Umbilical cord (tissue), 2 donors: ENCODE measurements around the gene CDH13. TPM values are rescaled to one million over a fixed set of nuclear protein-coding genes. Genes with fewer than 3 reads are reported as not detected.

Experiments used
- DNase-seq: peaks from one replicate; pipeline ENCODE4 v3.0.0-alpha.2; 2015; ENCODE audit warnings: low spot score
- total RNA-seq: library from RNA; depleted of rRNA; stranded (reverse); fragments of >200 nt; gene quantifications from one replicate; pipeline ENCODE4 v1.2.3, GENCODE V29; 2014; ENCODE audit warnings: low replicate concordance; ENCODE audit not compliant: insufficient read depth

The CDH13 gene
- total RNA-seq, 1 donor from 2014 or later: 6.7 TPM

DNA sequence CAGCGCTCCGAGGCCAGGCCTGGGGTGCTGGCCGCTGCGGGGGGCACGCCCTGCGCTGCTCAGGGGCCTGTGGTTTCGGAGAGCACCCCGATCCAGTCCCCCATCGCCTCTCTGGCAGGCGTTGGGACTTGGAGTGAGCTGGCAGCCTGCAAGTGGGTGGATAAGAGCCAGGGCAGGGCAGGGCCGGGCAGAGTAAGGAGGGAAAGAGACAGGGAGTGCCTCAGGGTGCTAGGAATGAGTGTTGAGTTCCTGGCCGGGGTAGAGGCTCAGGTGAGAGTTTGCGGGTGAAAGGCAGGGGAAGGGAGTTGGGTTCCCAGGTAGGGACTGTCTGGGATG, 1.3 kb downstream of the CDH13 start:
- DNase-seq: peak; percentile 13

DNA sequence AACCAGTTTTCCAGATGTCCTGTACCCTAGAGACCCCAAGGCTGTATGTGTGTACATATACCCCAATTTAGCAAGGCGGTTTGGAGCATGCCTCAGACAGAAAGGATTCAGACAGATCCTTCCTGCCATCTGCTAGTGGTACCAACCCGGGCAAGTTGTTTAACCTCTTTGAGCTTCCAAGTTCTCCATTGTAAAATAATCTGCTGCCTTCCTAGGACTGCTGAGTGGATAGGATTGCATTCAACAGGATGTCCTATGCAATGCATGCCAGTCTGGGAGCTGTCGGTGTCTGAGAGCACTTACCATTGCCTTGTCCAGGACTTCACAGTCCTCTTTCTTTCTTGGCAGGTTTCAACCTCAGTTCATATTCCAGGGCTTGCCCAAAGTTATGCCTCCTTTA, 1.9 kb downstream of the CDH13 start:
- no peak for DNase-seq

DNA sequence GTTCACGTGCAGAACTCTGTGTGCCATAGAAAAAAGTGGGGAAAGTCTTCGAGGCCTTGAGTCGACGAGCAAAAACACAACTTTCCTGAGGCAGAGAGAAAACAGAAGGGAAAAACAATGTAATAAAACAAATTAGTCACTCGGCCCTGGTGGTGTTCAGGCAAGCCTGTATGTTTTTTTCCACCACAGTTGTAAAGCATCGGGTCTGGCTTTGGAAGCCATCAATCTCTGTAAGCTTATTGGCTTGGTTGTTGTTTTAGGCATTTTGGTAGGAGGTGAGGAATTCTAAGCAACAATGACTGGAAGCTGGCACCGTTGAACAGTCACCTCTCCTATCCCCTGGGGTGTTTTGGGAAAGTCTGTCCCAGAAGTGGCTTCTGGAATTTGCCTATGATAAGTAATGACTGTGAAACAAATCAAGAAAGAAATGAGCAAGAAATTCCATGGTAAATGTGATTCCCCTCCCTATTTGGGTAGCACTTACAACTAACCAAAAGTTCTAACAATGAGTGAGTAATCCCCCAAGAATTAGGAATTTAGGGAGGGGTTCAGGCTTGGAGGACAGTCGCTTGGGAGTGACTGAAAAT, 2.8 kb downstream of the CDH13 start:
- peak; percentile 45 for DNase-seq

DNA sequence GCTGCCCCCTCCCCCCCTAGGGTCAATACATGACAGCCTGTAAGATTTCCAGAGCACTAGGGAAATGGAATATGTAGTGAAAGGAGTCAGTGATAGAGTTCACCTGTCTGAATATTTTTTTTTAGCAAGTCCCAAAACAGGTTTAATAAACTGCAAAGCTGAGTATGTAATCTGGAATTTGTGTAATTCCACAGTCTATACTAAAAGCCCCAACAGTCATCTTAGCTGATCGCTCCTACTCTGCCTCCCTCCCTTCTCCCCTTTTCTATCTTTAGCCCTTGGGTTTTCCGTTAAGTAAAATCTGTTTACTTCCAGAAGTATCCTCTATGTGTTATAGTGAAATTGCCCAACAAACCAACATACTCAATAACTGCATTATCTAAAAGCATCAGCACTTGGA, 3.5 kb downstream of the CDH13 start:
- DNase-seq: peak; percentile 14

DNA sequence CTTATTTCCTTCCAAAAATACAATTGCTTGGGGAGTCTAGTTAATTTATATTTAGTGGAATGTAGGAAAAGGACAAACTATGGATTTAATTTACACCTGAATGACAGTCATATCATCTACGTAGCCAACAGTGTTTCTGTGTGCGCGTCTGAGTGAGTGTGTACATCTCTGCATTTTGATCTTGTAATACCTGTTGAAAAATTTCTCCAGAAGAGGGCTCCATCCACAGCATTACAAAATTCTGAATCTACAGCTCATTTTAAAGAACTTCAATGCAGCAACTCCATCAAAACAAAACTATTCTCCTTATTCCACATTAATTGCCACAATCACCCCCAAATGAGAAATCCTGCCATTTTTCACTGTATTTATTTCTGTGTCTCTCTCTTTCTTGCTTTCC, 3.9 kb downstream of the CDH13 start:
- peak; percentile 31 for DNase-seq

DNA sequence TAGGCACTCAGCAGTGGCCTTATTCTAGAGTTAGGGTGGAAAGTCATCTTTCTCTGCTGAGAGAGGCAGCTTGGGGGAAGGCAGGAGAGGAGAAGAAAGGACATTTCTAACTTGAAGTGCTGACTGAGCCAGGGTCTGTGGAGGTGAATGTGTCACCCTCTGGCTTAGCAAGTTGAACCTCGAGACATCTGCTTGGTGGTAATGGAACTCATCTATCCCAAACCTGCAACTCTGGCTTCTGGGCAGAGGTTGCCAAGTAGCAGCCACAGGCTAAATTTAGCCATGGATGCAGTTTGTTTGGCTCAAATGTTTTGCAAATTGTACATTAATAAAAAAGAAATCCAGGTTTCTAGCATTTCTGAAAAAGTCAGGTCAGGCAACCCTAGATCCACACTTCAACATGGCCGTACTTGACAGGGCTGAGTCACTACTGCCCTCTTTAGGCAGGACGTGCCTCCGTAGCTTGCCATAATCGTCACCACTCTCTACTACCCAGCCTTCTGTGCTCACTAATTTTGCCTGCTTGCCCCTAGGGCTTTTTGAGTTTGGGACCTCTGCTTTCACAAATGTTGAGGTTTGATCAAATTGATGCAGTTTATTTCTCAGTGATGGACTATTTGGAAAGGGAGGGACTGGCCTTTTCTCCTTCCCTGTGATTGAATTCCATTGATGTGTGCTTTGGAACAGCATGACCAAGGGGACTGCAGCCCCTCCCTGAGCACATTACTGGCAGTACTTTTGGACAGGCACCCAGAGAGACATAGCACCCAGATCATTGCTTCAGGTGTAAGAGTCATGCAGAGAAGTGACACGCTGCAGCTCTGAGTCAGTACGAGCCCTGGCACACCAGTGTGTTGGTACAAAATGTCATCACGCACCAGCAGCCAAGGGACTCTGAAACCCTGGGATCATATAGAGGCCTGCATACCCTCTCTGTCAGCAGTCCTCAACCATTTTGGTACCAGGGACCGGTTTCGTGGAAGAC, 5.2 kb downstream of the CDH13 start:
- no peak for DNase-seq

DNA sequence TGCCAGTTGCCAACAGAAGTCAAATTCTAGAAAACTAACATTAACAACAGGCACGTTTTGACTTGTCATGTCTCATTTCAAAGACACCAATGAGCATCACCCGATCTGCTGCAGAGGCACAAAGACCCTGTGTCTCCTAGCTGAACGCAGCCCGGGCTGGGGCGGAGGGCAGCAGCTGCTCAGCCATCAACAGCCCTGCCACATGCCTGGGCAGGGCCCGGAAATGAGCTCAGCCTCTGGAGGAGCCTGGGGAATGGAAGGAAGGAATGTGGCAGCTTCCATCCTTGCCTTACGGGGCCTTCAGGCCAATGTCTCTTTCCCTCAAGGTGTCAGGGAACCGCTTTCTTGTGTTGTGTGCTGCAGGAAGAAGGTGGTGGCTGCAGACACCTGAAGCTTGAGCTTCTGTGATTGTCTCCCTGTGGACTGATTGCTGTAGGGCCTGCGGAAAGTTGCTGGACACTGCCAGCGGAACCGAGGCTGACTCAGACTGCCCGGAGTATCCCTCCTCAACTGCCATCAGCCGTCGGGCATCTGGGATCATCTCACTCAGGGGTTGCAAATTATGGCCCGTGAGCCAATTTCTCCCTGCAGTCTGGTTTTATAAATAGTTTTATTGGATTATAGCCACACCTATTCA, 7.3 kb downstream of the CDH13 start:
- peak; percentile 71 for DNase-seq

DNA sequence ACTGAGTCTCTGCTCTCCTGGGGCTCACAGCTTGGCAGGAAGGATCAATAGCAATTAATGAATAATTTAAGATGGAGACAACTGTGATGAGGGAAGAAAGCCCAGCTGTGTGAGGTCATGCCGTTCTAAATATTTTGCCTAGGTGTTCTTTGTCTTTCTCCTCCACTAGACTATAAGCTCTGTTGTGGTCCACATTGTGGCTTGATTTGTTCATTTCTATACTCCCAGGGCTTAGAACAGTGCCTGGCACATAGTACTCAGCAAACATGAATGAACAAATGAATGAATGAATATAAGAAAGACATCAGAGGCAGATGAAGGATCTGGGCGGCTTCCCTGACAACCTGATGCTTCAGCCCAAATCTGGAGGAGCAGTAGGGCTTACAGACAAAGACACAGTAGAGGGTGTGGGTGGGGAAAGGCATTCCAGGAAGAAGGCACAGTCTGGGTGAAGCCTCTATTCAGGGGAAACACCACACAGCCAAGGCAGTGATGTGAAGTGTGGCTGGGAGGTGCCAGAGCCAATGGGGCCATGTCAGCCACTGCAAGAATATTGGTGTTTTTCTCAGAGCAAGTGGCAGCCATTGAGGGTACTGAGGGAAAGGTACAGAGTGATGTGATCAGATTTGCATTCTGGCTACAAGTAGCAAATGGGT, 8.3 kb downstream of the CDH13 start:
- no peak for DNase-seq

DNA sequence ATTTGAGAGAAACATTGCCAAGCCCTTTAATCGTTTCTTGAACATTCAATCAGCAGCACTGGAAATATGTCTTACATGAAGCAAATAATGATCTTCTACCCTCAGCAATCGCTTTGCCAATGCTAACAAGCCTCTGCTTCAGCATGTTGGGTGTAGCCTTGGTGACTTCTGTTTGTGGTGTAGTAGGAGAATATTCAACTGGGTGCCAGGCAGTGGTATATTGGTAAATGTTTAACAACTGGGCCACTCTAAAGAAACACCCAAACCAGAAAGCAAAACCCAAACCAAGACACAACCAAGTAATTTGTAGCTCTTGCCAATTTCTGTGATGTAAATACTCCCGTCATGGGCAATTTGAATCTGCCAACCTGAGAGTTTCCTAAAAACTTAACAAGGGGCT, 9.7 kb downstream of the CDH13 start:
- no peak for DNase-seq

DNA sequence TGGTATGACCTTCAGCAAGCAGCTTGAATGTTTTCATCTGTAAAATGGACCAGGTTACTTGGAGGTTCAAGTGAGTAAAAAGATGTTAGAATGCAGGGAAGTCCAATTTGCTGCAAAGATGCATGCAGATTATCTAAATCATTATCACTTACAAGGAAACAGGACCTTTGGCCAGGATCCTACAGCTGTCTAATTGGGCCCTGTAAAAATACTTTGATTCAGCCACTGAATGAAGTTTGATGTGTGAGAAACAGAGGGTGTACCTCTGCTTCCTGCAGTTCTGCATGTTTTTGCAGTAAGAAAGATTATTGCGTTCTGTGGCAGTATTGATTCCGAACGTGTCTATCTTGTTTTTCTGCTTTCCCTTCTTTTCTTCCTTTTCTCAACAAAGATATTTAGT, 10.2 kb downstream of the CDH13 start:
- peak; percentile 11 for DNase-seq

DNA sequence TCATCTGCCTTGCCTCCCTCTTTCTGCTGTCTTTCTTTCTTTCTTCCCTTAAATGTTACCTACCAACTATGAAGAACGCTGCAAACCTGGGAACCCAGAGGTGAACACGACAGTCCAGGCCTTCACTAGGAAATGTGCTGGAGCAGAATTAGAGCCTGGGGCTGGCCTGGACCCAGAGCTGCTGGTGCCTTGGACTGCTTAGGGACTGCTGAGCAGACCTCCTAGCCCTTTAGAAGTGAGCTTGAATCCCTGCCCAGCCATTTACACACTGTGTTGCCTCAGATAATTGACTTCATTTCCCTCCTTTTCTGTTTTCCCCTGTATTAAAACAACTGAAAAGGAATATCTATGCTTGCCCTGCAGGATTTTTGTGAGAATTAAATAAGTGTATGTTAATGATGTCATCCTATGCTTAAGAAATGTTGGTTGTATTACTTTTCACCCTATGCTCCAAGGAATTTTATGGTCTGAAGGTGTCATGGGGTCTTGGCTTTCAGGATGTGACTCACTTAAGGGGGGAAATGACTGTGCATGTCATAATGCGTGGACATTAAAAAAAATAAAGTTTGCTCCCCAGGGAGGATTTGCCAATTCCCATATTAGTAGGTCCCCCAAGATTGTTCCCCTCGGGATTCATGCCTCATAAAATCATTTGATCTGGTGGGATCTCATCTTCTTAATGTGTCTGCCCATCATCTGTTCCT, 11.5 kb downstream of the CDH13 start:
- DNase-seq: no peak

DNA sequence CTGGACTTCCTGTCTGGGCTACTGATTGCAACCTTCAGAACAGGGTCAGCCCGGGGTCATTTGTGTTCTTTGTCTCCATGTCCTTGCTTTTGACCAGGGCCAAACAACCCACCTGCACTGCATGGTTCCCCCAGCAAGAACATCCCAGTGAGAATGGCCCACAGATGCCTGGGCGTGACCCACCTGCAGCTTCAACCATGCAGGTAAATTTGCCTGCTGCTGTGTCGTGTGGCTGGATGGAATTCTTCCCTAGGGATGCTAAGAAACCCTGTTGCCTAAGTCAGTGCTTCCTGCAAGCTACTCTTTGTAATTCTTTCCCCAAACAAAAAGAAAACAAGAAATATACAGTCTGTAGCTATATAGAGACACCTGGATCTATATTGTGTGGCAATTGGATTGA, 12.5 kb downstream of the CDH13 start:
- DNase-seq: no peak

DNA sequence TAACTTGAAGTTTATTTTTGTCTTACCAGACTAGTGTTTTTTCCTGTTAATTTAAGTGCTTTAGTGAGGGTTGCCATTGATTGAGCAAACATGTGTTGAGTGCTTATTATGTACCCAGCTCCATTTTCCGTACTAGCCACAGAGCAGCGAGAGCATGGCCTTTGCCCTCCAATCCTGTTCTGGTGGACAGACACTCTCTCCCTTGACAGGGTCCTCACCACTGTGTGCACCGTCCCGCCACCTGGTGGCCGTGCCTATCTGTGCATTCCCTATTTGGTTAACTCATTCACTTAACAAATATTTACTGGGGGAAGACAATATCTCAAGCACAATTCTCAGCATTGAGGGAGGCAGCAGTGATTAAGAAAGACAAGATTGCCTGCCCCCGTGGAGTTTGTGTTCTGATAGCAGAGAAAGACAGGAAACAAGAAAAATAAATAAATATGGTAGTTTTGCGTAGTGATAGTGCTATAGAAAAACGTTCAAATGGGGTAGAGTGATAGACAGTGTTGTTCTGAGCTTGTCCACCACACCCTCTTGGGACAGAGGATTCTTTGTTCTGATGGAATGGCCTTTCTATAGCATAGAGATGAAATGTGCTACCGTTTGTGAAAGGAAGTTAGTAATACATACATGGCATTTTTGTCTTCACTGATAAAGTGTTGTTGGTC, 13.0 kb downstream of the CDH13 start:
- peak; percentile 43 for DNase-seq

DNA sequence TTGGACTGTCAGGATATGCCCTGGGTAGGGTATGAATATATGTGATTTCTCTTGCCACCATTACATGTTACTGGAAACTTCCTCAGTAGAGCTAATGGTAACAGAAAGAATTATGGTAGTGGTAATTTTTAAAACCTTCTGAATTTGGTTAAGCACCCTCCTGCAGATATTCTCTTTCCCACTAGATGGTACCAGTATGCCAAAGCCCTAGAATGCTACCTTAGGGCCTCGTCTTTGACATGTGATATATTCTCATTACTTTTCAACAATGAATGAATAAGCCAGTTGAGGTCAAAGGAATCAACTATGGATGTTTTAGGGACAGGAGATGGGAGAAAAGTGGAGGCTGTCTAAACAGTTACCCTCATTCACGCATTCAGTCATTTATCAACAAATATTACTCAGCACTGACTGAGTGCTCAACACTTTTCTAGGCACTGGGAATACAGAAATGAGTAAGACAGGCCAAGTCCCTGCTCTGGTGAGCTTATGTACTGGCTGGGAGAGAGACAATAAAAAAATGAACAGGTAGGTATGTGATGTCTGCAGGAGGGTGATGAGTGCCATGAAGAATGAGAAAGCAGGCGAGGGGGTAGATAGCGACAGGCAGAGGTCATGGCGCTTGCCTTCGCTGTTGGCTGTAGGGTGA, 14.7 kb downstream of the CDH13 start:
- DNase-seq: no peak

DNA sequence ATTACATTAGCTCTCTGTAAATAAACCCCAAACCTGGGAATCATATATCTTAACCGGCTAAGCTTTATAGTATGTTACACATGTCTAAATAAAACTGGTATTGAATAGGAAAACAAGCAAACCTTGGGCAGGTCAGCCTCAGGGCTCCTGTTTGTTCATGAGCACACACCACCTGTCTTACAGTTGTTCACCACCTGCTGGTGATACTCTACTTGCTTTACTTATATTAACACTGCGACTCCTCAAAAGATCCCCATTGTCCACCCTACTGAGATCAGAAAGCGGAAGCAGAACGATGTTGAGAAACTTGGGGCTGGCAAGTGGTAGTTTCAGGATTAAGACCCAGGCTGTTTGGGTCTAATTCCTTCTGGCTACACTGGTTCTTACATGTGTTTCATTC, 16.4 kb downstream of the CDH13 start:
- no peak for DNase-seq

DNA sequence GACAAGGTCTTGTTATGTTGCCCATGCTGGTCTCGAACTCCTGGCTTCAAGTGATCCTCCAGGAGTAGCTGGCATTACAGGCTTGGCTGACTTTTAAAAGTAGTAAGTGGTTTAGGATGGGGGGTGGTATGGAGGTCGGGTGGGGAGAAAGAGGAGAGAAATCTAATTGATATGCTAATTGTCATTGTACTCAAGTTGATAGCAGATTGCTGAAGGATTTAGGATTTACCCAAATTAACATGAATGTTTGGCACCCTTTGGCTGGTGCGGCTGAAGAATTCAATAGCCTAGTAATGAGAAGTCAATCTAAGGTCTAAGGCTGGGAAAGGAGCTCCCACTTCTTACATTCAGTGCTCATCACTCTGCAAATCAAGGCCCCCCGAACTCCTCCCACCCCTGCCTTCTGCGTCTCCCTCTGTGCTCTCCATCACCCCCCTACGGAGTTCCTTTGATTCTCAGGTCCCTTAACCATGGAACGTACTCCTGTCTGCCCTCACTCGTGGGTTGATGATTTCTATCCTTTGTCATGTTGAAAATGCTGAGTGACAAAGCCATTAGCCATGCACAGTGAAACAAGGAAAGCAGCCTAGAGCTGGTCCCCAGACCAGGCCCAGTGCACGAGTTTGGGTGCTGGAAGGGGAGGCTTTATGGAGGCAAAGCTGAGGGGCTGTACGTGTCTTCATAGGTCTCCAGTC, 17.3 kb downstream of the CDH13 start:
- no peak for DNase-seq

DNA sequence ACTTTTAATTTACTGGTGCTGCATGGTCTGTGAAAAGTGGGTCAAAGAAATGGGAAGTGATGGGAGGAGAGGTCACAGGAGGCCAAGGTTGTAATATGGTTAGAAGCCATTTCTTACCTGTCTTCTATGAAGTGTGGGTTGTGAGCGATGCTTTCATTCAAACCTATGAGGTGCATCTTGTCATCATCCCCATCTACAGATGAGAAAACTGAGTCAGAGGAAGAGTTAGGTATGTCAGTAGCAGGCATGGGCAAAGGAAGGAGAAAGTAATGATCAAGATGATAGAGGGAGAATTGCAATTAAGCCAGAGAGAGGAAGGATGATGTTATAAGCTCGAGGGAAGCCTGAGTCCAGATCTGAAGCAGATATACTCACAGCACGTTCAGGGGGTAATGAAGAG, 19.7 kb downstream of the CDH13 start:
- DNase-seq: no peak

DNA sequence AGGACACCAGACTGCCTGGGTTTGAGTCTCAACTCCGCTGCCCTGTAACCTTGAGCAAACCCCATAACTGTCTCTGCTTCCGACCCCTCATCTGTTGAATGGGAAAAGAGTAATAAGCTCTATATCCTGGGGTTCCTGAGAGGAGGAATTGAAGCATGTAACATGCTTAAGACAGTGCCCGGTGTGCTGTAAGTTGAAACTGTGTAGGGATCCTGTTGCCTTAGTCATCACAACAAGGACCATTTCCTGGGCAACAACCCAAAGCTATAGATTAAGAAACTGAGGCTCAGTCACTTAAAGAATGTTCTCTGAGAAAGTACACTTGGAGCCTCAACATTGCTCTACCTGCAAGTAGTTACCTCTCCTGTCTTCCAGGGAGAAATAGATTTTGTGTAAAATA, 23.0 kb downstream of the CDH13 start:
- no peak for DNase-seq

DNA sequence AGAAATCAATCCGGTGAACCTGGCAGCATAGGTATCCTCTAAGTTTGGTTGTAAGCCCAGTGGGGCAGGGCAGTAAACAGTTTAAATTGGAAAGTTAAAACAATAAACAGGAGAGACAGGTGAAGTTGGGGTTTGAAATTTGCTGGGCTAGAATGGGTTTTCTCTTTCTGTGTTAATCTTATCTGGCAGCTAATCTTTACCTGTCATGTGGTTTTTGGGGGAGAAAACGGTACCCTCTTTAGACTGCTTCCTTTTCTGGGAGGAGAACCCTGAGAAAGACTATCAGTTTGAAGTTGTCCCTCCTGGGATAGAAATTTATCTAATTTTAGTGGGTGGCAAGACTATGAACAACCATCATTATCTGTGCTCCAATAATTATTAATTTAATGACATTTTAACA, 24.0 kb downstream of the CDH13 start:
- DNase-seq: no peak
